ENCODE data around the gene ARFGEF2.

The ARFGEF2 gene

DNA sequence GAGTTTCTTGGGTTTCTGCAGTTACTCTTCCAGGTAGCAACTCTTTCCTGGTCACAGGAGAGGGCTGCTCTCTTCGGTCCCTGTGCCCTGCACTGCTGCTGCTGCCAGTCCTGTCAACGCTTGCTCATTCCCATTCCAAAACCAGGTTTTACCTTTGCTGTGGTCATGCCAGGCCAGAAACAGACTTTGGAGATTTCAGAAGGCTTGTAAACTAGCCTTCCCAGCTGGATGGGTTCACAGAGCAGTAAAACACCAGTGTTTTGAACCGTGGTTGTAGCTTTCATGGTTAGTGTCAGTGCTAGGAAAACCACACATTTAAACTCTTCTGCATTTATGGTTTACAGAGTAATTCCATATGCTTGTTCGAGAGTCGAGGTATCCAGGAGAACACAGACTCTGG lies 16.2 kb downstream of the ARFGEF2 start:
- TF ChIP-seq, protein P1, sequence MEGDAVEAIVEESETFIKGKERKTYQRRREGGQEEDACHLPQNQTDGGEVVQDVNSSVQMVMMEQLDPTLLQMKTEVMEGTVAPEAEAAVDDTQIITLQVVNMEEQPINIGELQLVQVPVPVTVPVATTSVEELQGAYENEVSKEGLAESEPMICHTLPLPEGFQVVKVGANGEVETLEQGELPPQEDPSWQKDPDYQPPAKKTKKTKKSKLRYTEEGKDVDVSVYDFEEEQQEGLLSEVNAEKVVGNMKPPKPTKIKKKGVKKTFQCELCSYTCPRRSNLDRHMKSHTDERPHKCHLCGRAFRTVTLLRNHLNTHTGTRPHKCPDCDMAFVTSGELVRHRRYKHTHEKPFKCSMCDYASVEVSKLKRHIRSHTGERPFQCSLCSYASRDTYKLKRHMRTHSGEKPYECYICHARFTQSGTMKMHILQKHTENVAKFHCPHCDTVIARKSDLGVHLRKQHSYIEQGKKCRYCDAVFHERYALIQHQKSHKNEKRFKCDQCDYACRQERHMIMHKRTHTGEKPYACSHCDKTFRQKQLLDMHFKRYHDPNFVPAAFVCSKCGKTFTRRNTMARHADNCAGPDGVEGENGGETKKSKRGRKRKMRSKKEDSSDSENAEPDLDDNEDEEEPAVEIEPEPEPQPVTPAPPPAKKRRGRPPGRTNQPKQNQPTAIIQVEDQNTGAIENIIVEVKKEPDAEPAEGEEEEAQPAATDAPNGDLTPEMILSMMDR (IDR thresholded peaks at IDR 0.05; ENCODE audit: low read depth, low read length), result no peak
- H3K4me3 ChIP-seq (ENCODE audit: low read depth, low read length), result no peak overlapping the region

DNA sequence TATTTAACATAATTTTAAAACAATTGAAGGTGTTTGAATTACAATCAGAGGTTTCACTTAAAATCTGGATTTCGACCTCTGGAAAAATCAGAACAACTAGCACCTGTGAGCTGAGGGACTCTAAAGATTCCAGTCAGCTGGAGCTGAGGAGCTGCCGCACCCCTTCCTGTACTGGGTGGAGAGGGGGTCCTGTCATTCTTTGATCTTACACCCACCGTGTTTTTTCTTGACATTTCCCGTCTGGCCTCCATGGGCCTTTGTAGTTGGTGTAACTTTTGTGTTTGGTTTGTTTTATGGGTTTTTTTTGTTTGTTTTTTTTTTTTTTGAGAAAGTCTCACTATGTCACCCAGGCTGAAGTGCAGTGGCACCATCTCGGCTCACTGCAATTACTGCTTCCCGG lies 17.2 kb downstream of the ARFGEF2 start:
- TF ChIP-seq, protein P1 (IDR thresholded peaks at IDR 0.05; ENCODE audit: low read depth, low read length), result no peak

DNA sequence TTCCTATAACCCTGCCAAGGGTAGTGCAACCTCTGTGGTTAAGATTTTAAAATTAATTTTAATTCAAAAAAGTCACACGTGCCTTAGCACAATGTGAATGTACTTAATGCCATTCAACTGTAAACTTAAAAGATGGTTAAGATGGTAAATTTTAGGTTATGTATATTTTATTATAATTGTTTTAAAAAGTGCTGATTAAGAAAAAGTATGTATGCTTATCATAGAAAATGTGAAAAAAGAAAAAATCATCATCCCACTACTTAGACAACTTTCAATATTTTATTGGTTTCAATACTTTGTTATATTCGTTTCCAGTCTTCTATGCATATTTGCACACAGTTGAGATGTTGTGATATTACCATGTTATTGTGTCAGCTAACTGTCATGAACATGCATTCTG lies 18.7 kb downstream of the ARFGEF2 start:
- TF ChIP-seq, protein P1 (IDR thresholded peaks at IDR 0.05; ENCODE audit: low read depth, low read length), result no peak
- H3K4me3 ChIP-seq (ENCODE audit: low read depth, low read length), result no peak overlapping the region

More for the DNA sequence above, 17.2 kb downstream of the ARFGEF2 start:
- no peak overlapping the region for H3K4me3 ChIP-seq (ENCODE audit: low read depth, low read length)

DNA sequence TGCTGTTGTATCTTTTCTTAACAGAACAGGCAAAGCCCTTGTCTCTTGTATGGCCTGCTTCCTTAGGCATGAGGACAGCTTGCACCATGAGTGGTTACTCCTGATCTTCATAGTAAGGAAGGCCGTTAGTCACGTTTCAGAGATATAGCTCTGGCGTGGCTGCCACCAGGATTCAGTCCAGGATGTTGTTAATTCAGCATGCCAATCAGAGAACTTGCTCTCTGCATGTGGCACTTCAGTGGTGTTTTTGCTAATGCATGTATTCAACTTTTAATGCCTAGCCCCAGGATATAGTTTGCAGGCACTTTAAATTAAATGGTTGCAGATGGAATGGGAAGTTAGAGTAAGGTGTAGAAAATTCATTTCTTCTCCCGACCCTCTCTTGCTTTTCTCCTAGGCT lies 20.0 kb downstream of the ARFGEF2 start:
- TF ChIP-seq, protein P1 (IDR thresholded peaks at IDR 0.05; ENCODE audit: low read depth, low read length), result no peak
- H3K4me3 ChIP-seq (ENCODE audit: low read depth, low read length), result no peak overlapping the region

DNA sequence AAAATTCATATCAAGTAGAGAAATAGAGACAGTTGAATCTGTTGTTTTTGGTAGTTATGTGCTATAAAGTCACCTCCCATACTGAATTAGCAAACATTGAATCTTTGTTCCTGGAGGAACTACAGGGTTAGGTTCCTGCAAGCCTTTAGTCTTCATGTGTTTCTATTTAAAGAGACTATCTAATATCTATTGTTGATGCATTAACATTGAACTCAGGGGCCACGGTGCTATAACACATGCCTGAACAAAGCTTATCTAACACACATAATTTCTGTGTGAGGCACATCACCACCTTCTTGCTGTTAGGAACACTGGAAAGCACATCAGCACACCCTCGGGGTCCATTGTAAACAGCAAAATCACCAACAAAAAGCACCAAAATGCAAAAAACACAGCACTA lies 21.2 kb downstream of the ARFGEF2 start:
- TF ChIP-seq, protein P1 (IDR thresholded peaks at IDR 0.05; ENCODE audit: low read depth, low read length), result no peak
- no peak overlapping the region for H3K4me3 ChIP-seq (ENCODE audit: low read depth, low read length)

DNA sequence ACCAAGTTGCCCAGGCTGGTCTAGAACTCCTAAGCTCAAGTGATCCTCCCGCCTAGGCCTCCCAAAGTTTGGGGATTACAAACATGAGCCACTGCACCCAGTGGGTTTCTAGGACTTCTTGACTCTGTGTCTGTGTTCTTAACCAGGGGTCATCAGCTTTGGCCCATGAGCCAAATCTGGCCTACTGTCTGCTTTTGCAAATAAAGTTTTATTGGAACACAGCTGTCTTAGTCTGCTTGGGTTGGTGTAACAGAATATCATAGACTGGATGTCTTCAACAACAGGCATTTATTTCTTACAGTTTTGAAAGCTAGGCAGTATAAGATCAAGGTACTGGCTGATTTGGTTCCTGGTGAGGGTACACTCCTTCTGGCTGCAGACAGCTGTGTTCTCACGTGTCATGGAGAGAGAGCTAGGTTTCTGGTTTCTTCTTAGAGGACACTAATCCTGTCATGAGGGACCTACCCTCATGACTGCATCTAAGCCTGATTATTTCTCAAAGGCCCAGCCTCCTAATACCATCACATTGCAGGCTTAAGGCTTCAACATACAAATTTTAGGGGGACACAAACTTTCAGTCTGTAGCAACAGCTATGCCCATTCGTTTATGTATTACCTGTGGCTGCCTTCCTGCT lies 23.3 kb downstream of the ARFGEF2 start:
- TF ChIP-seq, protein P1 (IDR thresholded peaks at IDR 0.05; ENCODE audit: low read depth, low read length), result no peak

DNA sequence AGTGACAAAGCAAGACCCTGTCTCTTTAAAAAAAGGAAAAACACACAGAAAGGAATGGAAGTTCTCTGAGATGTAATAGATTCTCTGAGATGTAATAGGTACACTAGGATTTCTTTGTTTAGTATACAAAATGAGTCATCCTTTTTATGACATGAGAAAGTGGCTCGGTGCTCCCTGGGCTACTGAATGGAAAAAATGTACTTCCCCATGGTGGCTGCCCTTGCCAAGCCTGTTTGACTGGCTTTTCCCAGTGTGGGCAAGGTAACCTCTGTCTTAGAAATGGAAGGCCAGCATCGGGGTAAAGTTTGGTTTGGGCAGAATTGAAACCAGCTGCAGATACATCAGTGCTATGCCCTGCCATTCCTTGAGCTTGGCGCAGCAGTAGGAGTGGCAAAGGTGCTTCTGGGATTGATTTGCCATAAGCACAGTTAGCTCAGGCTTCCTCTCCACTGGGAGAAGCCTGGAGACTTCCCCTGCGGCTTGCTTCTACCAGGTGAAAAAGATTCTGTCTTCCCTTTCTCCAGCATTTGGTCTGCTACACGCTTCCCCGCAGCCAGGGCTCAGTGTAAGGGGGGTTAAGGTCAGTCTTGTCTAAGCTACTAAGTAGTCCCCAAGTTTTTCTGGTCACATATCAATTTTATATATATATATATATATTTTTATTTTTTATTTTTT lies 24.5 kb downstream of the ARFGEF2 start:
- TF ChIP-seq, protein P1 (IDR thresholded peaks at IDR 0.05; ENCODE audit: low read depth, low read length), result no peak
- no peak overlapping the region for H3K4me3 ChIP-seq (ENCODE audit: low read depth, low read length)

More for the DNA sequence above, 23.3 kb downstream of the ARFGEF2 start:
- no peak overlapping the region for H3K4me3 ChIP-seq (ENCODE audit: low read depth, low read length)
